Retina (tissue), 1 donor: ENCODE measurements around the gene RPS15A.
A peak's percentile ranks its signal among the peaks of the same experiment; 100 is the strongest.

Experiments
- DNase-seq: peaks from one replicate; pipeline ENCODE4 v3.0.0-alpha.2; 2016

RPS15A gene

DNA sequence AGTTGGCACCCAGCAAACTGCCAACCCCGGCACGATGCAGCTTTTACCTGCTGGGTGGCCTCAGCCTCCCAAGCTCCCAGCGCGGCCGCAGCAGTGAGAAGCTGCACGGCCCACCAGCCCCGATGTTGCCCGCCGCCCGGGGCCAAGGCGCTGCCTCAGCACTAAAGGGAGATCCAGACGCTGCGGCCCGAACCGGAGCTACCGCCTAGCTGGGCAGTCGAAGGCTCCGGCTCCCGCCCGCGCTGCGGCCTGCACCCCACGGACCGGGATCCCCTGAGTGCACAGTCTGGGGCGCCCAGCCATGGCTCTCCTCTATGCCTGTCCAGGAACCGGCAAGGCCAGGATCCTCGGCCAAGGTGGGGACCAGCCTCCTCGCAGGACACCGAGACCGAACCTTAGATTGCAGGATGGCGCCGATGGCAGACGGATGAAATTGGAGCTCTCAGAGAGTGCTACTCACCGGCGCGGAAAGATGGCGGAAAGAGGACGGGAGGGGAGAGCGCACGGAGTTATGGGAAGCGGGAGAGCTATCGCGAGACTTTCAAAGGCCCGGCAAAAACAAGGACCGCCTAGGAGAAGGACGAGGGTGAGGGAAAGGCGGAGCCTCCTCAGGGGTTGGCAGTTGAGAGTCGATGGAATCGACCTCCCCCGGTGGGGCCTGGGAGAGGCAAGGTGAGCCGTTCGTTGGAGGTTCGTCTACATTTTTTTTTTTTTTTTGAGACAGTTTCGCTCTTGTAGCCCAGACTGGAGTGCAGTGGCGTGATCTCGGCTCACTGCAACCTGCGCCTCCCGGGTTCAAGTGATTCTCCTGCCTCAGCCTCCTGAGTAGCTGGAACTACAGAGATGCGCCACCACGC, at the start of gene RPS15A:
Gene RPS15A (minus strand): TSS at position 485 of the 857 bp plus-strand sequence. CDS start 1,221 bp downstream, outside the sequence.
- DNase-seq: peak; percentile 96

DNA sequence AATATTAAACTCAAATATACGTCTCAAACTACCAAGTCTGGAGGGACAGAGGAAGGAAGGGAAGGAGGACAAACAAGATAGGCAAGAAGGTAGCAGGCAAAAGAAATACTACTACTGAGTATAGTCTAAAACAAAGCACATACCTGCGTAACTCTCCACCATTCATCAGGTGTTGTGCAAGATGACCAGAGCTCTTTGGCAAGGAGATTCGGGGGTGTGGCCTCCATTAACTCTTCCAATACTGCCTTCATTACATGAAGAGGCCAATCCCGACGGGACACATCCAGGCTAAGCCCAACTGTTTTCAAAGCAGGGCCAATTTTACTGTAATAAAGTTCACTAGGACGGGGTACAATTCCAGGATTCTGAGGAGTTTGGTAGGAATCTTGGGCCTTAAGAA, 49.4 kb upstream of the RPS15A start:
- DNase-seq: no peak

DNA sequence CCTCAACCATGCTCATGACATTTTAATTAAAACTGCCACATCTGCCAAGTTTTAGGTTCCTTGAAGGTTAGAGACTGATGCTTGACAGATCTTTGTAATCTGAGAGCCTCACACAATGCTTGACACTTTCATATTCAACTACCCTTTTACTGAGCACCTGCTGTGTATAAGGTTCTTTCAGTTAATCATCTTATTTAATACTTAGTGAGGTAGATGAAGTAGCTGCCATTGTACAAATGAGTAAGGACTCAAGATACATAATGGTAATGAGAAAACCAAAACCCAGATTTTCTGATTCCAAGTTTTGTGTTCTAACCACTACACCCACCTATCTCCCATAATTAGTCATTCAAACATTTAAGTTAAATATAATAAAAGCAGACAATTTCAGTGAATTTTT, 46.6 kb upstream of the RPS15A start:
- no peak for DNase-seq

- DNase-seq: no peak
Measured at GRCh38 chr16:18834864-18835263, 44.7 kb upstream of the RPS15A start.

DNA sequence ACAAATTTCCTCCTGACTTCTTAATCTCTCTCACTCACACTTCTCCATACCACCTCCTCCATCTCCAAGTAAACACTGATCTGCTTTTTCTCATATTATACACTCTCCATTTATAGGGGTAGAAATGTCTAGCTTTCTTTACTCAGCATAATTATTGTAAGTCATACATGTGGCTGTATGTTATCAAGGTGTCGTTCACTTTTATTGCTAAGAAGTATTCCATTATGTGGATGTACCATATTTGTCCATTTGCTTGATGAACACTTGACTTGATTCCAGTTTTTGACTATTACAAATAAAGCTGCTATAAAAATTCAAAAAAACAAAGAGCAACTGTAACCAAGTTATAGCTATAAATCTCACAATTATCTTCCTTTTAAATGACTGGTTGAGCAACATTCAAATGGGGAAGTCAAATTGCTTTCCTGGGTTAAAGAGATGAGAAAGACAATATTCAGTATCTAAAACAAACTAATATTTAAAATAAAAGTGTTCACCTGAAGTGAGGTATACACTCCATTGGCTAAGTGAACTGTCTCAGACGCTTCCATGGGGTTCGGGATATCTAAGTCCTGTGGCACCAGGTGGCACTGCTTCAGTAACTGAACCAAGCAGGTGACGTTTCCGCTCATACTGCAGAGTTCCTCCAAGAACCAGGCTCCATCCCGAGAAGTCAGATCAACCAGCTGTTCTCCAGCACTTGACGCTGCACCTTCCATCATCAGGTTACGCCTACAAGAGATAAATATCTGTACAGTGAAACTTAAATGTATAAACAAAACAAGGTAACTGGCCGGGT, 43.8 kb upstream of the RPS15A start:
- no peak for DNase-seq

DNA sequence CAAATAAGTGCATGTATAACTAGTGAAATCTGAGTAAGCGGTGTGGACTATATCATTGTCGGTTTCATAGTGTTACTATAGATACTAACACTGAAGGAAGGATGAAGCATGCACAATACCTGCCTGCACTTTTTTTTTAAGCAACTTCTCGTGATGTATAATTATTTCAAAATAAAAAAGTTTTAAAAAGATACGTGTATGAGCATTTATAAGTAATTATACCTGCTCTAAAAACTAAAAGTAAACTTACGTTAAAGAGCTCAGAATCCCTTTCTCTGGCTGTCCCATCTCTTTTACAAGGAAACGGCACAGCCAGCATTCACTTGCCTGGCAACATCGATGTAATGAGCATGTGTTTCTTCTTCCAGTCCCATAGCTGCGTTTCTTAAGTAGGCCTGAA, 42.5 kb upstream of the RPS15A start:
- DNase-seq: no peak

GRCh38 chr16:18832006-18832405, 41.9 kb upstream of the RPS15A start:
- DNase-seq: no peak

- DNase-seq: no peak
Measured at GRCh38 chr16:18829251-18829650, 39.1 kb upstream of the RPS15A start.

DNA sequence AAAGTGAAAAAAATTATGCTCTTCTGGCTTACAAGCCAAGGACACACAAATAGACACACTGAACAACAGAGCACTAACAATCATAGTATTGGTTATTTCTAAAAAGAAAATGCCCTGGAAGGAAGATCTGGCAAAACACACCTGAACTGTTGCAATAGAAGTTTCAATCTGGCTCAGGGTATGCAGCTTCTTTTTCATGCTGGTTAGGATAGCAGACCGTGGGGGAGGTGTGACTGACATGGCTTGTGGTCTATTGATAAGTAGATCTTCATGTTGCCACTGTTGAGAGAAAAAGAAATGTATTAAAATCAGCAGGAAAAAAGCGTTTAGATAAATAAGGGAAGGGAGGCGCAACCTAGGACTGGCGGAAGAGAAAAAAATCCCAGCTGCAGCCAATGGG, 37.8 kb upstream of the RPS15A start:
- no peak for DNase-seq

GRCh38 chr16:18816286-18816685, 26.2 kb upstream of the RPS15A start:
- DNase-seq: no peak

DNA sequence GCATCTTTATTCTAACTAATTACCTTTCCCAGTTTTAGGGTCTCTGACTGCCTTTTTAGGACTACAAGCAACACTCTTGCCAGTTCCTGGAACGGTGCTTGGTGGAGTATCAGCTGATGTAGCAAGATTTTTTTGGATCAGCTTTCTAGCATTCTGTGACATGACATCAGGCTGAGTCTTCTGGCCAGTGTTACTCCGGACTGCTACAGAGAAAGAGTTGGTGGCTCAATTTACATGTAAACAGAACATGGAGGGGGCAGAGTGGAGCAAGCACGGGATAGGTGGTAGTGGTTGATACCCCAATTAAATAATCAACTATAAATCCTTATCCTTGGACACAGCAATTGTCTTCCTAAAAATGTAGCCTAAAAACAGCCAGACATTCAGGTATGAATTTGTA, 21.8 kb upstream of the RPS15A start:
- no peak for DNase-seq

DNA sequence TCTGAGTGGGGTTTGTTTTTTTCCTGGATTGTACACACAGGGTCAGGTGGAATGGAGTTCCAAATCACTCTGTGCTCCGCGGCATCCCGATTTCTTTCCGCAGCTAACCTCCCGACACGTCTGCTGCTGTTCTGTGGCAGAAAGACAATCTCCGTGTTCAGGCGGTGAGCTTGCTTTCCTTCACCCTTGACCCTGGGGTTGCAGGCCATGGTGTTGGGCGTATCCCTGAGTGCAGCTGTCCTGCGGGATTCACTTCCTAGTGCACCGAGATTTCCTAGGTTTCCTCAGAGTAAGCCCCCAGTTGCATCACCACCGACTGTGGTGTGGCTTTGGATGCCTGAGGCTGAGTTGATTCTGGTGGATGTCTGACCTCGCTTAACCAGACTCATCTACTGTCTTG, 19.0 kb upstream of the RPS15A start:
- no peak for DNase-seq

DNA sequence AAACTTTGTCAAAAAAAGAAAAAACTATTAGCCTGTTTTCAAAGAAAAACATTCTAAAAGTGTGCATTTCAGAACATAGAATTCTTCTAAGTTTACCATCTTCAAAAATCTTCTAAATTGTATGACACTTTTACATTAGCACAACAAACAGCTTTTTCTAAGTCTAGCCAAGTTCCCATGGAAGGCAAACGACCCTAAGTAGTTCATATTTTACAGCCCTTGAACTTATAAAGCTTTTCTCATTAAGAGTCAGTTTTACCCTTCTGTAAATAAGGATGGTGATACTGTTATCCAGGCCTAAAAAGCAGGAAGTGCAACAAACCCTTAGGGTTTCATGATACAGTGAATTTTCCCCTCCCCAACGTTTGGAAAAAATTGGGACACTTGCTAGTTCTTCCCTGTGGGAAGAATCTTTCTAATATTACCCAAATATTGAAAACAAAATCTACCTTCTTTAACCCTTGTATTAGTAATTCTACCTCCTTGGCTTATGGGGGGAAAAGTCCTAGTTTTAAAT, 15.2 kb upstream of the RPS15A start:
- DNase-seq: no peak

- no peak for DNase-seq
Measured at GRCh38 chr16:18804540-18804939, 14.4 kb upstream of the RPS15A start.

- DNase-seq: no peak
Measured at GRCh38 chr16:18803569-18804462, 13.7 kb upstream of the RPS15A start.

DNA sequence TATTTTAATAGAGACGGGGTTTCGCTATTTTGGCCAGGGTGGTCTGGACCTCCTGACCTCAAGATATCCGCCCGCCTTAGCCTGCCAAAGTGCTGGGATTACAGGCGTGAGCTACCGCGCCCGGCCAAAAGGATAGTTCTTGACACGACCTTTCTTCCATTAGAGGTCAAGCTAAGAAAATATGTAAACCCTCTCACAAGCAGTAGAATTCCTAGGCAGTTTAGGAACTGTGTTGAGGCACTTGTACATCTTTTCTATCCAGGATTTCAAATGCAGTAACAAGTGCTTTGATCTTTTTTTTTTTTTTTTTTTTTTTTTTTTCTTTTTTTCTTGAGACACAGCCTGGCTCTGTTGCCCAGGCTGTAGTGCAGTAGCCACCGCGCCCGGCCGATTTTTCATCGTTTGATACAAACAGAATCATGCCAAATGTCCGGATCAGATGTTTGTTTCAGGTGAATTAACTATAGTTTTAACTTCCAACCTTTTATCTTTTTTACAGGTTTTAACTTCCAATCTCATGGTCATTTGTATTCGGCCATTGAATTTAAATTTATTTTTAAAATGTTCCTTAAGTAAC, 12.7 kb upstream of the RPS15A start:
- DNase-seq: no peak

DNA sequence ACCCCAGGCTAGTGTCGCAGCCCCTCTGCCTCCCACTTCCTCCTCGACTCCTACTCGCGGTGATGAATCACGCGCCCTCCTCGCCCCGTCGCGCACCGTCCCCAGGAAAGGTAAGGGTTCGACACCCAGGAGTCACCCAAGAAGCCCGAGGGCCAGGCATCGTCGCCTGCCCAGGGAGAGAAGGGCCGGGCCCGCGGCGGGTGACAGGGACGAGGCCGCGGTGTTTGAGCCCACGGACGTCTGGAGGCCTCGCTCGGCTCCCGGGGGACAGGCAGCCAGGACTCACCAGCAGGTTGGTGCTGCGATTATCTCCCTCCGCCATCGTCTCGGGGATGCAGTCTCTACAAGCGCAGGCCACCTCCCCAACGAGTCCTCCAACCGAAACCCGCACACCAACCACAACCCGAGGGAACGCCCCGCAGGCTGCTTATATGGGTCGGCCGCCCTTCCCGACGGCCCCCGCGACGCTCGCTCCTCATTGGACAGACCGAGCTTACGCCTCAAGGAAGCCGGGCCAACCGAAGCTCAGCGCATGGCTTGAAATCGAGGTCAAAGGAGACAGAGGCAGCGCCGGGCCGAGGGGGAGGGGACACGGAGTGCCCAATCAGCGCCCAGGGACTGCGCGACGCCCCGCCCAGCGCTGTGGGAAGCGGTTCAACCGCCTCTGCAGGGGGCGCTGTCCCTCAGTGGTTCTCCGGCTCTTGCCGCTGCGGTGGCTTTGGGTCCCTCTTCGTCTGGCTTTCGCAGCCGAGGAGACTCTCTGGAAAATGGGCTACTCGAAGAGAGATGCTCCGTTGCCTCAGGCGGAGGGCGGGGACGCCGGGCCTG, 11.2 kb upstream of the RPS15A start, which contains the start of gene ARL6IP1:
Gene ARL6IP1 (minus strand): TSS at position 405 of the 828 bp plus-strand sequence. CDS start 83 bp downstream, at position 322.
- peak; percentile 100 for DNase-seq

GRCh38 chr16:18800775-18801144, 10.6 kb upstream of the RPS15A start:
- peak; percentile 57 for DNase-seq

- DNase-seq: no peak
Measured at GRCh38 chr16:18800293-18800692, 10.2 kb upstream of the RPS15A start.

DNA sequence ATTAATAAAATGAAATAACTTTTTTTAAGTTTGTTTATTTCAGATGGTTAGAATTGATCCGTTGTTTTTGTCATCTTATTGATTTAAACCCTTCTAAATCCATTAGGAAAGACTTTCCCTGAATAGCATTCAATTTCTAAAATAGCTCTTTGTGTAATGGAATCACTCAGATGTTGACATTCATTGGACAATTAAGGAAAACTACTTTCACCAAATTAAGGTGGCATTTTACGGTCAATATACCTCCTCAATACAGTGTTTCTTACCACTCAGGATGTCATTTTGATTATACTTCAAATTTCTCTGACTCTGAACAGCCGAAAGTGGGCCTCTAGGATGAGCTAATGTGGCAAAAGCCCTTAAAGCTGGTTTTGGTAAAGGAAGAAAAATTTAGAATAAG, 9.4 kb upstream of the RPS15A start:
- no peak for DNase-seq

- no peak for DNase-seq
Measured at GRCh38 chr16:18797746-18798145, 7.6 kb upstream of the RPS15A start.
